ENCODE data around the gene UBE2Q1.

The UBE2Q1 gene

GRCh38 chr1:154586641-154587040 lies 28.2 kb upstream of the UBE2Q1 start:
- TF ChIP-seq CTCF (conservative IDR thresholded peaks at IDR 0.05), result no peak
- H3K27ac ChIP-seq, result no peak overlapping the region

- TF ChIP-seq CTCF (conservative IDR thresholded peaks at IDR 0.05), result no peak
- H3K27ac ChIP-seq, result no peak overlapping the region
Measured at GRCh38 chr1:154586231-154586630, 27.8 kb upstream of the UBE2Q1 start.

GRCh38 chr1:154584267-154584994 lies 26.0 kb upstream of the UBE2Q1 start:
- peak overlapping the region; percentile 38 for H3K27ac ChIP-seq
- peak; percentile 18; the same call in 1 of the 2 replicates for TF ChIP-seq CTCF (conservative IDR thresholded peaks at IDR 0.05)

- no peak for TF ChIP-seq CTCF (conservative IDR thresholded peaks at IDR 0.05)
- H3K27ac ChIP-seq, result peak overlapping the region; percentile 38
Measured at GRCh38 chr1:154583773-154584172, 25.3 kb upstream of the UBE2Q1 start.

GRCh38 chr1:154582885-154583284 lies 24.4 kb upstream of the UBE2Q1 start:
- TF ChIP-seq CTCF (conservative IDR thresholded peaks at IDR 0.05), result no peak
- peak overlapping the region; percentile 38 for H3K27ac ChIP-seq

GRCh38 chr1:154581766-154582165 lies 23.3 kb upstream of the UBE2Q1 start:
- H3K27ac ChIP-seq, result no peak overlapping the region
- TF ChIP-seq CTCF (conservative IDR thresholded peaks at IDR 0.05), result no peak

GRCh38 chr1:154579374-154579773 lies 20.9 kb upstream of the UBE2Q1 start:
- no peak overlapping the region for H3K27ac ChIP-seq
- no peak for TF ChIP-seq CTCF (conservative IDR thresholded peaks at IDR 0.05)

All from VCaP (cell line).